Measurements from ENCODE around the gene SERINC3. TPM values are rescaled to one million over a fixed set of nuclear protein-coding genes. Genes with fewer than 3 reads are reported as not detected.

SERINC3 gene
- total RNA-seq, 1 donor from 2014 or later = 82.7 TPM

DNA sequence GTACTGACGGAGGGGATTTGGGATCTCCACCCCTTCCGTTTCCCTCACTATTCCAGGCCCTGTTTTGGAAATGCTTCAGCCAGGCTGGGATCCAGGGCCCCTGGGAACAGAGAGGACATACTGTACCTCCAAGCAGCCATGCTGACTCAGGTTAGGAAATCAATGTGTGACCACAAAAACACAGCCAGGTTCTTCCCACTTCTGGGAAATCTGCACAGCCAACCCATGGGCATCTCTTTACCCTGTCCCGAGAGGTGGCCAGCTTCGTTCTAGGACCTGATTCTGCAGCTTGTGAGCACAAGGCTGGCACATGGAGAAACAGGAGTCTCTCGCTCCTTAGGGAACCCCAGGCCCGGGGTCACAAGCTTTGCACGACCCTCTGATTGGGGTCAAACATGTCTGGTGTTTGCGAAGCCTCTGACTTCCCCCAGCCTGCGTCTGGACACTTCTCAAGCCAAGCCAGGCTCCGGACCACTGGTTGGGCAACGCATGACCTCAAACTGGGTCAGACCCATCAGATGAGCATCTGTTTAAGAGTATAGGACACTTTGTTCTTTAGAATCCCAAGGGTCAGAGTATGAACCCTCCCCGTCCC is 54.5 kb downstream of the SERINC3 start:
- no peak for DNase-seq (ENCODE audit: low read depth)

GRCh38 chr20:44465001-44465560 is 56.8 kb downstream of the SERINC3 start:
- DNase-seq (ENCODE audit: low read depth) = no peak

DNA sequence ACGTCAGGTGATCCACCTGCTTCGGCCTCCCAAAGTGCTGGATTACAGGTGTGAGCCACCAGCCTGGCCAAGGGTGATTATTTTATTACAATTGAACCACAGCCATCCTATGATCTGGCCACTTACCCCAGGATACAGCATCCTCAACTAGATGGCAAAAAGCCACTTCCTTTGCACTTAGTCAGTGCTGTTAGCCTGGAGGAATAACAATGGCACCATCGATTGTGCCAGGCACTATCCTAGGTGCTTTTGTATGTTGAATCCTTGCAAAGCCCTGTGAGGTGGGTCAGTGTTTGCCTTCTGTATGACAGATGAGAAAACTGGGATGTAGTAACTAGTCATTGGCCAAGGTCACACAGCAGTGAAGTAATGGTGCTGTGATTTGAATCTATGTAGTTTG is 57.4 kb downstream of the SERINC3 start:
- no peak for DNase-seq (ENCODE audit: low read depth)

DNA sequence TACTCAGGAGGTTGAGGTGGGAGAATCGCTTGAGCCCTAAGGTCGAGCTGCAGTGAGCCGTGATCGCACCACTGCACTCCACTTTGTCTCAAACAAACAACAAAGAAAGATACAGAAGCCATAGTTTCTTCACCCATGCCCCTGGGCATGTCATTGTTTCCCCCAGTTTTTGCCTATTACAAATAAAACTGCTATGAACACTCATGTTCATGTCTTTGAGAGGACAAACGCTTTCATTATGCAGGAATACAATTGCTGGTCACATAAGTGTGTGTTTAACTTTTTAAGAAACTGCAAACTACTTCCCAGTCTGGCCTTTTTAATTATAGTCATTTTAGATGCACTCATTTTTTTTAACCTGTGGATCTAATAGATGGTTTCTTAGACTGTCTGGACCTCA is 58.4 kb downstream of the SERINC3 start:
- no peak for DNase-seq (ENCODE audit: low read depth)

DNA sequence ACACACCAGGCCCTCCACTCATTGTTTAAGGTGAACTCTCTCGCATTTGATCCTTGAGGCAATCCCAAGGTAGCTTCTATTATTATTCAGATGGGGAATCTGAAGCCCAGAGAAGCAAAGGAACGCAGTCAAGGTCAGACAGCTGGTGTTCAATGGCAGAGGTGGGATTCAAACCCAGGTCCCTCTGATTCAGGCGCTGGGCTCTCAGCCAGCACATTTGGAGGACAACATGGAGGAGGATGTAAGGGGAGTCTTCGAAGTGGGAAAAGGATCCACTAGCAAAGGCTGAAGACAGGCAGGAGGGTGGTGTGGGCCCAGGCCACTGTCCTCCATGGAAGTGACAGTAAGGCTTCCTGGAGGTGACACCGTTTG is 60.1 kb downstream of the SERINC3 start:
- DNase-seq (ENCODE audit: low read depth) = no peak

DNA sequence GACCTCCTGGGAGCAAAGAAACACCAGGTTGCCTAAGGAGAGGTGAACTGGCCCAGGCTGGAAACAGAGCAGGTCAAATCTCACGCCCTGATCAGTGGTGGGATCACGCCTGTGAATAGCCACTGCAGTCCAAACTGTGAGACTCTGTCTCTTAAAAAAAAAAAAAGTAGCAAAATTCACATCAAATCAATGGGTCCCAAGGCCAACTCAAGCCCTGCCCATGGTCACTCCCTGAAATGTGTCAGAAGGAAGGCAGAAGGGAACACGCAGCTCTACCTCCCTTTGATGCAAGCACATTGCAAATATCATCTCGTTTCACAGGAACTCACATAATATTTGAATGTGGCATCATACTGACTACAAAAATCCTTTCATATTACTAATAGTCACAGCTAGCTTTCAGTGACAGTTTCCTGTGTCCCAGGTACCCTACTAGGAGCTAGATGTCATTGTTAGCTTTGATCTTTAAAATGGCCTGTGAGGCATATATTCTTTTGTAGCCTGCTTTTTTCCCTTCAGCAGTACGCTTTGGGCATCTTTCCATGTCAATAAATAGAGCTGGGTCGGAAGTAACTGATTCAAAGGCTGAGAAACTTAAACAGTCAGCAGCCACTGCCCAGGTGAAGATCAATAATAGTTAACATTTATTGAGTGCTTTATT is 60.6 kb downstream of the SERINC3 start:
- DNase-seq (ENCODE audit: low read depth) = no peak

DNA sequence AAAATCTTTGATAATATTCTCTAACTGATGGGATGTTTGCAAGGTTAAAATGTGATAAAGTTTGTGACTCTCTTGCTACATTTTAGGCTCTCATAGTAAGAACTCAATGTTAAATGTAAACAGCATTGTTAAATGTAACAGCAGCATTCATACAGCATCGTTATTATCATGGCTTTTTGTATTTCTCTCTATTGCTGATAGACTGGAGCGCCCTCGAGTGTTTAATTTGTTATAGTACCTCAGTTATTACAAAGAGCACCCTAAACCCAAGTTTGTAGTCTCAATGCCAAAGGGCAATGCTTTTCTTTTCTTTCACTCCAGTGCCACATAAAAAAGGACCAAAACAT is 61.1 kb downstream of the SERINC3 start:
- DNase-seq (ENCODE audit: low read depth) = peak; percentile 55

DNA sequence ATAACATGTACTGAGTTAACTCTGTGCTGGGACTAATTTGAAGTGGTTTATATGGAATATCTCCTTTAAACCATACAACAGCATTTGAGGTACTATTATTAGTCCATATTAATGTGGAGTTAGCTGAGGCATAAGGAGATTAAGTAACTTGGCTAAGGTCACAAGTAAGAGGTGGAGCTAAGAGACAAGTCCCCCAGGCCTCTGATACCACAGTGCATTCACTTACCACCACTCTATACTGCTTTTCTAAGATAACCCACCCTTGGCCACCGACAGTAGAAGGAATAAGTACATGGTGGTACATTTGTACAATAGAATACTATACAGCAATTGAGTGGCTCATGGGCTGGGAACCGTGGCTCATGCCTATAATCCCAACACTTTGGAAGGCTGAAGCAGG is 62.6 kb downstream of the SERINC3 start:
- DNase-seq (ENCODE audit: low read depth) = no peak

DNA sequence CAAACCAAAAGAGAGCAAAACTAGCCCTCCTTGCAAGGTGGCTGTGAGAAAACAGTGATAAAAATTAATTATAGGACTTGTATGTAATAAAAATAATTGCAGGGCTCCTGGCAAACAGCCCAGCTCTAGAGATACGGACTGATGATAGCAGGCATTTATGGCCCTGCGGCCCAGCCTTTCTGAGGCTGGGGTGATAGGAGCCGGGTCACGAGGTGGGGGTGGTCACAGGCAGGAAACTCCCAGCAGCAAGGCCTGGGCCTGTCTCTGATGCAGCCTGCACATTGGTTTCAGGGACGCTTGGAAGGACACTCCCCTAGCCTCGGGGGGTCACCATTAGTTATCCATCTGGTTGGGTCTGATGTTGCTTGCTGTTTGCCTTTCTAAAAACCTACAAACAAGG is 64.9 kb downstream of the SERINC3 start:
- no peak for DNase-seq (ENCODE audit: low read depth)

DNA sequence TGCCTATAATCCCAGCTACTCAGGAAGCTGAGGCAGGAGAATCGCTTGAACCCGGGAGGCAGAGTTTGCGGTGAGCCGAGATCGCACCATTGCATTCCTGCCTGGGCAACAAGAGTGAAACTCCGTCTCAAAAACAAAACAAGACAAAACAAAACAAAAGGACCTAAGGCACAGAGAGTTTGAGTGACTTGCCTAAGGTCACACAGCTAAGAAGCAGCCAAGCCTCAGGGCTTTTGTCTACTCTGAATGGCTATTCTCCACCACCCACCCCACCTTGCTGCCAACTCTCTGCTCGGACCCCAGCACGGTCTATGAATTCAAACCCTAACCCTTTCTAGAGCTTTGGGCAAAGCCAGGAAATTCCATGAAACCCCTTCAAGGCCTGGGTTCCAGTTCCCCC is 65.3 kb downstream of the SERINC3 start:
- no peak for DNase-seq (ENCODE audit: low read depth)

DNA sequence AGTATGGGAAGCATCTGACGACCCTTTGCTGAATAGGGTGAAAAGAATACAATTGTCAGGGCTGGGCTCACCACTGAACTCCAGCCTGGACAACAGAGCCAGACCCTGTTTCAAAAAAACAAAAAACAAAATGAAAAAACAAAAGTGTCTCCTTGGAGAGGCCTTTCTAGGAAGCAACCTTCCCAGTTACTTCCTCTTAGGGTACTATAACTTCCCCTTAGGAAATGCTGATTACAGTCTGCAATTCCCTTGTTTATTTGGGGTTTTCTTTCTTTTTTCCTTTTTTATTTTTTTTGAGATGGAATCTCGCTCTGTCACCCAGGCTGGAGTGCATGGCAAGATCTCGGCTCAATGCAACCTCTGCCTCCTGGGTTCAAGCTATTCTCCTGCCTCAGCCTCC is 66.7 kb downstream of the SERINC3 start:
- no peak for DNase-seq (ENCODE audit: low read depth)

DNA sequence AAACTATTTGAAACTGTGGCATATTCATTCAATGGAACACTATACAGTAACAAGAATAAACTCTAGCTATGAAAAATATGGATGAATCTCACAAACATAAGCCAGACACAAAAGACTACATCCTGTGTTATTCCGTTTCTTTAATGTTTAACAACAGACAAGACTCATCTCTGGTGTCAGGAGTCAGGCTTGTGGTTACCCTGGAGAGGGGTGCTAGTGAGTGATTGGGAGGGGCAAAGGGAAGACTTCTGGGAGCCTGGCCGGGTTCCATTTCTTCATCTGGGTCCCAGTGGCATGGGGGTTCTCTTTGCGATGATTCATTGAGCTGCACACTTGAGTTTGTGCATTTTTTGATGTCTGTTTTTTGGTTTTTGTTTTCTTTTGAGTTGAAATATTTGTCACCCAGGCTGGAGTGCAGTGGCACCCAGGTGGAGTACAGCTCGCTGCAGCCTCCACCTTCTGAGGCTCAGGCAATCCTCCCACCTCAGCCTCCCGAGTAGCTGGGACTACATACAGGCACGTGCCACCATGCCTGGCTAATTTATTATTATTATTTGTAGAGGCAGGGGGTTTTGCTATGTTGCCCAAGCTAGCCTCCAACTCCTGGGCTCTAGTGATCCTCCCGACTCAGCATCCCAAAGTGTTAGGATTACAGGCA is 67.4 kb downstream of the SERINC3 start:
- no peak for DNase-seq (ENCODE audit: low read depth)

DNA sequence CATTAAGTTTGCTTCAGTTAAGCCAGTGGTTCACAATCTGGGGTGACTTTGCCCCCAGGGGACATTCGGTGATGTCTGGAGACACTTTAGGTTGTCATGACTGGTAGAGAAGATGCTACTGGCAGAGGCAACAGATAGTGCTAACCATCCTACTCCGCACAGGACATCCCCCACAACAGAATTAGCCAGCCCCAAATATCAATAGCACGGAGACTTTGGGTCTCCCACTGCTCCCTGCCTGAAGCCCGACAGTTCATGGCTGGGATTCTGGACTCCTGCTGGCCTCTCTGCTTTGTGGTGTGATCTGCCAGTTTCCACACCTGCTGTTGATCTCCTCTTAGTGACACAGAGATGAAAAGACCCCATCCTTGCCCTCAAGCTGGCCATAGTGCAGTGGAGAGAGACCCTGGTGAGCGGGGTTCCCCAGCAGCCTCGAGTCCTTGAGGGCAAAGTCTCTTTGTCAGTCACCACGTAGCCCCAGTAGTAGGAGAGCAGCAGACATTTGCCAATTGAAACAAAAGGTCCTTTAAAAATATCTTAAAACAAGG is 70.9 kb downstream of the SERINC3 start:
- no peak for DNase-seq (ENCODE audit: low read depth)

DNA sequence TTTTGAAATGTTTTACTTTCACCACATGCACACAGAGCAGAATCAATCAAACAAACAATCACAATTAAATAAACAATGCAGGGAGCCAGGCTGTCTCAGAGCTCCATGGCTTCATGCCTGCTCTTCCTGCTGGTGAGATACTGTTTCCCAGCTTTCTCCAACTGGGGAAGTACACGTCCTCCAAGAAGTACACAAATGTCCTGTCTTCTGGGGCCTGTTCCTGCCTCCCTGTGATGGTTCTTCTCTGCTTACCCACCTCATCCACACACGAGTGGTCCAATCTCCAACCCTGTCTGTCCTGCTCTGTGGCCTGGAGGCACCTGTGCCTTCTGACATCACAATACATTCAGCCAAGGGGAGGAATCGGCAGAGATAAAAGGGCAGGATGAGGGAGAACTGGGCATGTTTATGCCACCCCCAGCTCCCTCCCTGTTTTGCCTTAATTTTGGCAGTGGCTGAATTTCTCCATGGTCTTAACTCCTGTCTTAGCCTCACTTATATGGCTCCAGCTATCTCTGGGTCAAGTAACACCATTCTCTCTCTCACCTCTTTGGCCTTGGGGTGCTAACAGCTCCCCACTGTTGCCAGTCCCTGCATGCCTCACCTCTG is 71.5 kb downstream of the SERINC3 start:
- DNase-seq (ENCODE audit: low read depth) = no peak

DNA sequence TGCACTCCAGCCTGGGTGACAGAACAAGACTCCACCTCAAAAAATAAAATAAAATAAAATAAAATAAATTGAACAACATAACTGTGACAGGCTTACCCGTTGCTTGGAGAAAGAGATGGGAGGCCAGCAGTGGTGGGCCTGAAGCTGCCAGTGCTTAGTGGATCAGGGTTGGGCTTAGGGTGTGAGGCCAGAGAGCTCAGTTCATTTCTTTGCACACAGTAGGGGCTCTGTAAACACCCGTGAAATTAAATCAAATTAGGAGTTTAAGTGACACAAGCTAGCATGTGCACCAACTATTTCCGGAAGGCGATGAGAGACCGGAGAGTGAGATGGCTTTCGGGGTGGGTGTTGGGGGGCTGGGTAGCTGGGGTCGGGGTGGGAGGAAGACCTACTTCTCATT is 72.0 kb downstream of the SERINC3 start:
- DNase-seq (ENCODE audit: low read depth) = no peak

- DNase-seq (ENCODE audit: low read depth) = no peak
Measured at GRCh38 chr20:44448753-44449546, 72.9 kb downstream of the SERINC3 start.

DNA sequence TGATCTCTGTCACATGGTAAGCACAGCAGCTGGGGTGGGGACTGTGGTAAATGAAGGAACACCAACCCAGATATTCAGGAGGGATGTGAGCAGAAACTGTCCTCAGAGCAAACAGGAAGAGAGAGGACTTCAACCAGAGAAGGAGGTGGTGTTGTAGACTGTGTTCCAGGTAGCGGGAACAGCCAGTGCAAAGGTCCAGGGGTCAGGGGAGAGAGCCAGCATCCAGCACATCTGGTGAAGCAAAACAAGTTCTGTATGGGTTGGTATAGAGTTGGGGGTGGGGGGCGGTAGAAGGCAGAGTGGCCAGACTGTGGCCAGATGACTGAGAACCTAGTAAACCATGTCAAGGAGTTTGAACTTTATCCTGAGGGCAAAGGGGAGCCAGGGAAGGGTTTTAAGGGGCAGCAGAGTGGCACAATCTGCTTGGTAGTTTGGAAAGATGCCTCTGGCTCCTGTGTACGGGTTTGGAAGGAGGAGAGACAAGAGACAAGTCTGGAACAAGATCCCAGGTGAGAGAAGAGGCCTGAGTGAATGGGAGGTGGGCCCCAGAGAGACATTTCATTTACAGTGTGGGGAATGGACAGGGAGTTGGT is 73.9 kb downstream of the SERINC3 start:
- no peak for DNase-seq (ENCODE audit: low read depth)

Data from myocyte (in vitro differentiated cells).